Fibroblast of the conjunctiva (primary cell): Measurements from ENCODE around the gene SUN3.
"Not testable (repeated sequence)": the region's sequence is repeated elsewhere in the genome, so short reads cannot be mapped to it uniquely, and the experiment has no call there.

Experiments used
- DNase-seq: peaks from one replicate; pipeline ENCODE4 v3.0.0-alpha.2; 2010; ENCODE audit warnings: low read depth

The SUN3 gene

DNA sequence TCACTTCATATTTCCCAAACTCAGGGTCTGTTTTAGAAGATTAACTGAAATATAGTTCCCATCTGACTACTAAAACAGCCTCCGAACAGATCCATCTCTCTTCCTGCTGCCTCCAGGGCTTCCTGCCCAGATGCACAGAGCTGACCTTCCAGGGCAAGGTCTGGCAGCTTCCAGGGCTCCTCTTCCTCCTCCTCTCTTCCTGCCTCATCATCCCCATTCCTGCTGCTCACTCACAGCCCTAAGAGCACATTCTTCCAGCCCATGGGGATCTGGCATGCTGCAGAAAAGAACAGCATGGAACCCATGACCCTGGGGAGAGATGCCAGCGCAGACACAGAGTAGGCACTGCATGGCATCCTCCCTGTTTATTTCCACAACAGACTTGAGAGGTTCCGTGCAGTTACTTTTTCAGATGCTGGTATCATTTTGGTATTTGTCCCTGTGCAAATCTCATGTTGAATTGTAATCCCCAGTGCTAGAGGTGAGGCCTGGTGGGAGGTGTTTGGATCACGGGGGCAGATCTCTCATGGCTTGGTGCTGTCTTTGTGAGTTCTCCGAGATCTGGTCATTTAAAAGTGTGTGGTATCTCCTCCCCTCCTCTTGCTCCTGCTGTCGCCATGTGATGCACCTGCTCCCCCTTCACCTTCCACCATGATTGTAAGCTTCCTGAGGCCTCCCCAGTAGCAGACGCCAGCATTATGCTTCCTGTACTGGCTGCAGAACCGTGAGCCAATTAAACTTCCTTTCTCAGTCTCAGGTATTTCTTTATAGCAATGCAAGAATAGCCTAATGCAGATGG, 85.0 kb downstream of the SUN3 start:
- DNase-seq, result no peak

GRCh38 chr7:47942651-47943050, 86.3 kb downstream of the SUN3 start:
- not testable (repeated sequence) for DNase-seq

DNA sequence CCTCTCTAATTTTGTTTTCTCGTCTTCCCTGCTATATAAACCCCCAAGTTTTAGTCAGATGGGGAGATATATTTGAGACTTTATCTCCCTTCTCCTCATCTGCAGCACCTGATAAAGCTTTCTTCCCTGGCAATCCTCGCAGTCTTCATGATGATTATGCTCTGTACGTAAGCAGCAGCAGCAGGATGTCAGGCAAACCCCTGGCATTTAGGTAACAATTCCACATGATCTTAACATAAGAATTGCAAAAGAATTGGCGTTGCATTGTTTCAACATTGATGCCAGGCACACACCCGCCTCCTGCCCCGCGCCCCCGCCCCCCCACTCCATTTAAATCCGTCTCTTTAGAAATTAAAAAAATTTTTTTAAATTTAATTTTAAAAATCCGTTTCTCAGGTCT, 86.8 kb downstream of the SUN3 start:
- DNase-seq, result no peak

DNA sequence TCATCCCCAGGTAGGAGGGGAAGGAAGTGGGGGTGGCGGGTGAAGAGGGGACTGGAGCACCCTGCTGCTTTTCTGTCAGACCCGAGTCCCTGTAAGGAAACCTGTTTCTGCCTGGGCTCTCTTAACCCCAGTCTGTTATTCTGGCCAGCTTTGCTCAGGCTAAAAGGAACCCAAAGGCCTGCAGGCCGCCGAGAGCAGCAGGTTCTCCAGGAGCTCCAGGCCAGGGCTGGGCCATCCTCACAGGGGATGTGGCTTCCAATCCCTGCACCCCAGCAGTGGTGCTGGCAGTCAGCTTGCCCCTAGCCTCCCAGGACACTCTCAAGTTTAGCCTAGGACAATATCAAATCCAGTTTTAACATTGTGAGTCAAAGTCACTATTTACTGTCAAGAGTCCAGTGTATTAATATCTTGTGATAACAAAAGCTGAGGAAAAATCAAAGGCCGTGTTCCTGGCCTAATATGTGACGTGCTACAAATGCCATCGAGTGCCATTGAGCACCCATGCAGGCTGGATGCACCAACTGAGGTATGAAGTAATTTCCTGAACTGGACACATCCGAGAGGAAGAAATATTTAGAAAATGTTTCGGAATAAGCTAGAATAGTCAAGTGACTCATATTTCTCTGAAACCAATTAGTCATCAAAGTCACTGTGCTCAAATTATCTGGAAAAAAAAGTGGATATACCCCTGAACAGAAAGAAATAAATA, 87.6 kb downstream of the SUN3 start:
- DNase-seq, result peak; percentile 21

GRCh38 chr7:47940088-47941013, 88.6 kb downstream of the SUN3 start:
- peak; percentile 3 for DNase-seq

GRCh38 chr7:47939425-47940036, 89.4 kb downstream of the SUN3 start:
- no peak for DNase-seq

GRCh38 chr7:47938574-47939165, 90.2 kb downstream of the SUN3 start:
- DNase-seq, result no peak

DNA sequence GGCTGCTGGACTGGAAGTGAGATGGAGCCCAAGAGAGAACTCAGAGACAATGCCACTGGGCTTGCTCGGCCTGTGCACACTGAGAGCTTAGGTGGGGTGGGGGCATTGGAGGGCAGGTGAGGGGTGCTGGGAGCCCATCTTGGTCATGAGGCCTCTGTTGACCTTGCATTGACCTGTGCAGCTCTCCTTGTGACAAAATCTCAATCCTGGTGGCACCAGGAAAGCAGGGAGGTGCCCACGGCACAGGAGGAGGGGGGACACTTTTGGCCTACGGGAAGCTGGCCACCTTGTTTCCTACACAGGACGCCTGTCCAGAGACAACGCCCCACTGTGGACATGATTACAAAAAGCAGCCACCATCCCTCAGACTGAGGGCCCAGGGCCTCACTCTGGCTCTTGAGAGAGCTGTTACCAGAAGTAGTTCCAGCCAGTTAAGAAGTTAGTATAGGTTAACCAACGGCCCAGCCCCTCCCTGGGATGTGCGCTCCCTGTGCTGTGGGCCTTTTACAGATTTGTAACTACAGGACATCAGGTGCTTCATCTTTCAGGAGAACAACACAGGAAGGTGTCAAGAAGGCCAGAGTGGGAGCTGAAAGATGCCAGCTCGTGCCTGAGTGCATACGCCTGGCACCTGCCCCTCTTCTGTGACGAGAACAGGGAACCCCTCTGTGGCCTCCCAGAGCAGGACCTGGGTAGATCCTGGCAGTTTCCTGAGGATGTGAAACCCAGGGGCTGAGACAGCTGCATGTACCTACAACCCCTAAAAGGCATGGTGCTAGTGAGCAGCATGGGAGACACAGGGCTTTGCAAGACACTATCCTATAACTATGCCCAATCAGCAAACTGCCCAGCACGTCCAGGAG, 91.0 kb downstream of the SUN3 start:
- no peak for DNase-seq
